DND-41 (cell line): ENCODE measurements around the gene TGFA.

Experiments
- ATAC-seq: fragments of 200-7000 bp; cut with Tn5 transposase; 3 replicates; pipeline ENCODE4 v1.9.1; 2021; ENCODE audit warnings: low read depth; ENCODE audit not compliant: insufficient read depth
- DNase-seq: peaks from one replicate; pipeline ENCODE4 v3.0.0-alpha.2; 2020
- H2AFZ ChIP-seq: 2 replicates; pipeline ENCODE4 v1.6.0; 2012; ENCODE audit warnings: low read depth, low read length
- H3K27ac ChIP-seq: 2 replicates; pipeline ENCODE4 v1.5.1; 2012; ENCODE audit warnings: low read length, inconsistent platforms
- H3K27me3 ChIP-seq: fragments of 200-600 bp; sonication (generic); 2 replicates; pipeline ENCODE4 v1.6.0; 2012; ENCODE audit warnings: low read length, mild to moderate bottlenecking, inconsistent platforms; ENCODE audit not compliant: insufficient read depth, poor library complexity
- H3K36me3 ChIP-seq: 2 replicates; pipeline ENCODE4 v1.5.1; 2012; ENCODE audit warnings: low read length, inconsistent platforms; ENCODE audit not compliant: insufficient read depth
- H3K4me1 ChIP-seq: 2 replicates; pipeline ENCODE4 v1.5.1; 2012; ENCODE audit warnings: mild to moderate bottlenecking, low read length; ENCODE audit not compliant: insufficient read depth
- H3K4me2 ChIP-seq: 2 replicates; pipeline ENCODE4 v1.6.0; 2012; ENCODE audit warnings: mild to moderate bottlenecking, moderate library complexity, low read length, inconsistent platforms; ENCODE audit not compliant: insufficient read depth
- H3K4me3 ChIP-seq, 2 experiments: fragments of 200-600 bp in 1 of 2; shearing (Covaris generic) in 1 of 2; 2 replicates each; pipeline ENCODE4 v1.5.1; 2012 to 2016; ENCODE audit warnings: inconsistent platforms in 2 of 2, low read length in 2 of 2, mild to moderate bottlenecking in 2 of 2, low read depth in 1 of 2, moderate library complexity in 1 of 2
- H3K79me2 ChIP-seq: 2 replicates; pipeline ENCODE4 v1.6.0; 2012; ENCODE audit warnings: low read length, inconsistent platforms; ENCODE audit not compliant: insufficient read depth
- H3K9ac ChIP-seq: 2 replicates; pipeline ENCODE4 v1.6.0; 2012; ENCODE audit warnings: low read depth, mild to moderate bottlenecking, inconsistent platforms, low read length, moderate library complexity
- H3K9me3 ChIP-seq: 2 replicates; pipeline ENCODE4 v1.5.1; 2012; ENCODE audit warnings: low read length, moderate library complexity, mild to moderate bottlenecking, inconsistent platforms; ENCODE audit not compliant: insufficient read depth, severe bottlenecking
- H4K20me1 ChIP-seq: 2 replicates; pipeline ENCODE4 v1.6.0; 2012; ENCODE audit warnings: low read length; ENCODE audit not compliant: insufficient read depth
- EZH2 ChIP-seq: IDR thresholded peaks from 3 replicates; pipeline ENCODE4 v1.6.1; 2012; ENCODE audit warnings: borderline replicate concordance, low read depth, mild to moderate bottlenecking, moderate library complexity, low read length, inconsistent platforms; ENCODE audit not compliant: severe bottlenecking
- TF ChIP-seq, protein P1 (sequence below): IDR thresholded peaks from 2 replicates; pipeline ENCODE4 v1.5.1; 2012; ENCODE audit warnings: borderline replicate concordance, low read length, moderate library complexity, mild to moderate bottlenecking; ENCODE audit not compliant: poor library complexity, severe bottlenecking; ENCODE audit errors: extremely low read depth

Gene TGFA

DNA sequence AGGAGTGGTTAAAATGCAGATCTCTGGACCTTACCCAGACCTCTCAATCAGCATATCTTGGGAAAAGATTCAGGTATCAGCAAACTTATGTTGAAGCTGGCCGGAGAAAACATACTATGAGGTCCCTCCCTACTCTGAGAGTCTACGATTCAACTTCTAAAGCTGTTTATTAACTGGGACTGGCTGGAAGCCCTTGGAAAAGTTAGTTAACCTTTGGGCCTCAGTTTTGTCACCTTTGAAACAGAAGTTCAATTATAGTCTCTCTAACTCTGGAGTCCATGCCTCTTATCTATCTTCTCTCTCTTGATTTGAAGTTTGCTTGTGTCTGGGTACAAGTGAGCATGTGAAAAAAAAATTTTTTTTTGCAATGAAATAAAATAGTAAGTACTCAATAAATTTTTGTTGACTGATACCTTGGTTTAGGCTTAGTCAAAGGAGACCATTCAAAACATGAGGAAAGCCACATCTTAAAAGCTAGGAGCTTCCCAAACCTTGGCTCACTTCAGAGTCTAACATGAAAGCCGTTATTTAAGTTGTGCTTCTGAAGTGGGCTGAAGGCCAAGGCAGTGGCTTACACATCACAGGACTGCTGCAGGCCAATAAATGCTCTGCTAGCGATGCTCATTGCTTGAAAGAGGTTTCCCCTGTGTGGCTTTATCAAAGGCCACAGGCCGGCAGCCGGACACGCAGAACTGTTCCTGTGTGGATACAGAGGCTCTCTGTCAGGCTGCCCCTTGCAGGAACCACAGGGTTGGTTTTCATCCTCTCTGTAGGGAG, 141.1 kb downstream of the TGFA start:
- H3K4me2 ChIP-seq: no peak overlapping the region
- H3K9me3 ChIP-seq: no peaks in the 10 kb centered on the region
- H3K79me2 ChIP-seq: no peaks in the 10 kb centered on the region
- H3K36me3 ChIP-seq: no peaks in the 10 kb centered on the region
- DNase-seq: no peak
- H3K4me1 ChIP-seq: no peaks in the 10 kb centered on the region
- H4K20me1 ChIP-seq: no peaks in the 10 kb centered on the region
- H3K9ac ChIP-seq: no peak overlapping the region
- TF ChIP-seq, protein P1, sequence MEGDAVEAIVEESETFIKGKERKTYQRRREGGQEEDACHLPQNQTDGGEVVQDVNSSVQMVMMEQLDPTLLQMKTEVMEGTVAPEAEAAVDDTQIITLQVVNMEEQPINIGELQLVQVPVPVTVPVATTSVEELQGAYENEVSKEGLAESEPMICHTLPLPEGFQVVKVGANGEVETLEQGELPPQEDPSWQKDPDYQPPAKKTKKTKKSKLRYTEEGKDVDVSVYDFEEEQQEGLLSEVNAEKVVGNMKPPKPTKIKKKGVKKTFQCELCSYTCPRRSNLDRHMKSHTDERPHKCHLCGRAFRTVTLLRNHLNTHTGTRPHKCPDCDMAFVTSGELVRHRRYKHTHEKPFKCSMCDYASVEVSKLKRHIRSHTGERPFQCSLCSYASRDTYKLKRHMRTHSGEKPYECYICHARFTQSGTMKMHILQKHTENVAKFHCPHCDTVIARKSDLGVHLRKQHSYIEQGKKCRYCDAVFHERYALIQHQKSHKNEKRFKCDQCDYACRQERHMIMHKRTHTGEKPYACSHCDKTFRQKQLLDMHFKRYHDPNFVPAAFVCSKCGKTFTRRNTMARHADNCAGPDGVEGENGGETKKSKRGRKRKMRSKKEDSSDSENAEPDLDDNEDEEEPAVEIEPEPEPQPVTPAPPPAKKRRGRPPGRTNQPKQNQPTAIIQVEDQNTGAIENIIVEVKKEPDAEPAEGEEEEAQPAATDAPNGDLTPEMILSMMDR: no peak
- no peak for TF ChIP-seq EZH2
- H3K27ac ChIP-seq: no peak overlapping the region
- H3K4me3 ChIP-seq: no peak overlapping the region
- ATAC-seq: no peak
- H2AFZ ChIP-seq: no peak overlapping the region
- peaks cover 25% of the 10 kb centered on the region for H3K27me3 ChIP-seq

DNA sequence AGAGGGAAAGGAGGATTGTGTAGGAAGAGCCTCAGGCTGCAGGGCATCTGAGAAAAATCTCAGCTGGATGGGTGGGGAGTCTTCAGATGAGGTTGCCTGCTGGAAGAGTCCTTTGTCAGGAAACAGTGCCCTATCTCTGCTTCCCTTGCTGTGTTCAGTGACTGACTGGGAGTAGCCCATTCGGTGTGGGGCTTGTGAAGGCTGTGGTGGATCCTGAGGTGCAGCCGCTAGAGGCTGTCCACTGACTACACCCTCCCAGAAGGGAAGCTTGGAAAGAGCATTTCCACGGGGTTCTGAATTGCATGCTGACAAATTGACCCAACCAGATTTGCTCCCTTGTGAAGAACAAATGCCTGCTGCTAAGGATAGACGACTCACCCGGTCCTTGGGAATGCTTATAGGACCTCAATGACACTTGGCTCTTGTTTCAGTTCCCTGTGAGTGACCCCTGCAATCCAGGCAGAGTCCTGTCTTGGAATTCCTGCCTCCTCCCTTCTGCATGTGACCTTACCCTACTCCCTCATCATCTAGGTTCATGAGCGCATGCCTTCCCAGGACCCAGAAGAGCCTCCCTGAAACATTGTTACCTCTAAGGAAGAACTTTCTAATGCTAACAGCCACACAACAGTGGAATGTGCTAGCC, 142.0 kb downstream of the TGFA start:
- H3K9me3 ChIP-seq: no peaks in the 10 kb centered on the region
- no peak overlapping the region for H2AFZ ChIP-seq
- peaks cover 25% of the 10 kb centered on the region for H3K27me3 ChIP-seq
- no peak overlapping the region for H3K4me3 ChIP-seq
- H3K4me1 ChIP-seq: no peaks in the 10 kb centered on the region
- H3K36me3 ChIP-seq: no peaks in the 10 kb centered on the region
- H3K9ac ChIP-seq: no peak overlapping the region
- H4K20me1 ChIP-seq: no peaks in the 10 kb centered on the region
- DNase-seq: no peak
- H3K79me2 ChIP-seq: no peaks in the 10 kb centered on the region
- H3K4me2 ChIP-seq: no peak overlapping the region
- no peak for TF ChIP-seq EZH2
- TF ChIP-seq, protein P1: no peak
- H3K27ac ChIP-seq: no peak overlapping the region
- ATAC-seq: no peak

DNA sequence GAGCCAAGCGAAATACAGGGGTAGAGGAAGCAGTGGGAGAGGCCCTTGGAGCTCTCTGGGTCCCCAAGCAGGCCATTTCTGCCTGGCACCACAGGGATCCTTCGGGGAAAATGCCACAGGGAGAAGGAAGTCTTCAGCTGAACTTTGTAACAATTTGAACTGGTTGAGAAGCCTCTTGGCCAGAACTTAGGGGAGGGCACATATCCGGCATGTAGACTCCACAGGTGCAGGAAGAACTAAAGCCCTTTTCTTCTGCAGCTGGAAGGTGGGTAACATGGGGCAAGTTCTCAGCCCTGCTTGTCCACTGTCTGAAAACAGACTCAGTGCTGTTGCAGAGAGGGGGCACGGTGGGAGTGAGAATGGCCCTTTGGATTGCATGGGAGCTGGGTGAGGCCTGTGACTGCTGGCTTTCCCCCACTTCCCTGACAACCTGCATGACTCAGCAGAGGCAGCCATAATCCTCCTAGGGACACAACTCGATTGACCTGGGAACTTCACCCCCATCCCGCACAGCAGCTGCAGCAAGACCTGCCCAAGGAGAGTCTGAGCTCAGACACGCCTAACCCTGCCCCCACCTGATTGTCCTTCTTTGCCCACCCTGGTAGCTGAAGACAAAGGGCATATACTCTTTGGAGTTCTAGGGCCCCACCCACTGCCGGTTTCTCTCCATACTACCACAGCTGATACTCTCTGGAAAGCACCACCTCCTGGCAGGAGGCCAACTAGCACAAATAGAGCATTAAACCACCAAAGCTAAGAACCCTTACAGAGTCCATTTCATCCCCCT, 150.2 kb downstream of the TGFA start:
- H3K79me2 ChIP-seq: no peaks in the 10 kb centered on the region
- H3K27me3 ChIP-seq: peaks cover 8% of the 10 kb centered on the region
- H4K20me1 ChIP-seq: no peaks in the 10 kb centered on the region
- peak overlapping the region; percentile 9; the same call in 1 of the 2 replicates for H2AFZ ChIP-seq
- no peak overlapping the region for H3K9ac ChIP-seq
- H3K4me3 ChIP-seq: no peak overlapping the region
- no peaks in the 10 kb centered on the region for H3K36me3 ChIP-seq
- no peak overlapping the region for H3K4me2 ChIP-seq
- TF ChIP-seq, protein P1: no peak
- TF ChIP-seq EZH2: no peak
- H3K27ac ChIP-seq: no peak overlapping the region
- ATAC-seq: 0 out of 3 replicates have a peak, but pooled peaks have one; percentile 24
- H3K4me1 ChIP-seq: 0 out of 2 replicates have a peak, but pooled peaks cover 4% of the 10 kb centered on the region
- H3K9me3 ChIP-seq: no peaks in the 10 kb centered on the region
- DNase-seq: peak; percentile 36
